Dendritic cell treated with granulocyte-macrophage colony-stimulating factor and Interleukin-4, amounts not matched to agents 40 ng/mL and 50 ng/mL, for 4 days (primary cell): Measurements from ENCODE around the gene TSLP.
A peak's percentile ranks its signal among the peaks of the same experiment; 100 is the strongest.

Experiments
- H3K27ac Mint-ChIP-seq: one replicate; pipeline ENCODE4 v1.8.0; 2022; ENCODE audit warnings: mild to moderate bottlenecking, mixed read lengths
- H3K27me3 Mint-ChIP-seq: one replicate; pipeline ENCODE4 v1.8.0; 2022; ENCODE audit warnings: mild to moderate bottlenecking, mixed read lengths
- H3K36me3 Mint-ChIP-seq: one replicate; pipeline ENCODE4 v1.8.0; 2022; ENCODE audit warnings: low read depth, mixed read lengths
- H3K4me1 Mint-ChIP-seq: one replicate; pipeline ENCODE4 v1.8.0; 2022; ENCODE audit warnings: low read depth, mixed read lengths
- H3K4me3 Mint-ChIP-seq: one replicate; pipeline ENCODE4 v1.8.0; 2022; ENCODE audit warnings: mild to moderate bottlenecking, moderate library complexity, mixed read lengths
- H3K9me3 Mint-ChIP-seq: one replicate; pipeline ENCODE4 v1.8.0; 2022; ENCODE audit warnings: mixed read lengths
- intact Hi-C: fragments of 100-400 bp; cut with micrococcal nuclease; formaldehyde crosslinking; loops from one replicate; pipeline ENCODE4 v1.15.0; 2022

Gene TSLP

DNA sequence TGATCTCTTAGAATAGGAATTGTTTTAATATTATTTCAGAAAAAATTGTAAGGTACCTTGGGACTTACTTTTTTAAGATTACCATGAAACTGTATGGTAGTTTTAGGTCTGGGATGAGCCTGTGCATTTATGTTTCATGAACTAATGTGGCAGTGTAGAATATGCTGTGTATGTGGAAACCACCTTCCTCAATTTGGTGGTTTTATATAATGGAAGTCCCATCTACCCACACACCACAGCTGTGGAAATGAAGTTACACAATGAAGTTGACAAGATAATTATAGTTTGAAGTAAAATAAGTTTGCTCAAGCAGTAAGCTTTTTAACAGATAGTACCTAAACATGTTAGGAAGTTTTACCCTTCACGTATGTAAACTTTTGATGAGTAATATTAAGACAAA, 45.0 kb downstream of the TSLP start:
- no peaks in the 10 kb centered on the region for H3K9me3 Mint-ChIP-seq
- intact Hi-C loops: no loop called here
- H3K4me1 Mint-ChIP-seq: peaks cover 31% of the 10 kb centered on the region
- H3K27me3 Mint-ChIP-seq: no peaks in the 10 kb centered on the region
- no peak overlapping the region for H3K4me3 Mint-ChIP-seq
- H3K27ac Mint-ChIP-seq: peak overlapping the region; percentile 62
- H3K36me3 Mint-ChIP-seq: peaks cover 64% of the 10 kb centered on the region

DNA sequence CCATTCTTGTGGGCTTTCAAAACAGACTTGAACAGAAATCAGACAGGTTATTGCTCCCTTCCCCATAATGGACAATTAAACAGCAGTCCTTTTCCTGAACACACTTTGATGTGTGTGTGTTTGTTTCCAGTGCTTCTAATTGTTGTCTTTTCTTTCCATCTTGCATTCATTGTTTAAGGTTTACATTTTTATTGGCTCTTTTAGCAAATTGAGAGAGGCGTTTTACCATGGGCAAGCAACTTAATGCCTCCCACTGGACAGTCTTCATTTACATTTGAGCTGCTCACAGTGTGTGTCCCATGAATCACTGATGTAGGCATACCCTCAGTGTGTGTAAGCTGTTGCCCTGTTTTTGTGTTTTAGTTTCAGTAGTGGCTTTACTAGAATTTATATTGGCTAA, 45.6 kb downstream of the TSLP start:
- H3K27me3 Mint-ChIP-seq: no peaks in the 10 kb centered on the region
- H3K36me3 Mint-ChIP-seq: peaks cover 66% of the 10 kb centered on the region
- intact Hi-C loops: no loop called here
- H3K27ac Mint-ChIP-seq: peak overlapping the region; percentile 62
- H3K9me3 Mint-ChIP-seq: no peaks in the 10 kb centered on the region
- H3K4me3 Mint-ChIP-seq: no peak overlapping the region
- peaks cover 28% of the 10 kb centered on the region for H3K4me1 Mint-ChIP-seq

DNA sequence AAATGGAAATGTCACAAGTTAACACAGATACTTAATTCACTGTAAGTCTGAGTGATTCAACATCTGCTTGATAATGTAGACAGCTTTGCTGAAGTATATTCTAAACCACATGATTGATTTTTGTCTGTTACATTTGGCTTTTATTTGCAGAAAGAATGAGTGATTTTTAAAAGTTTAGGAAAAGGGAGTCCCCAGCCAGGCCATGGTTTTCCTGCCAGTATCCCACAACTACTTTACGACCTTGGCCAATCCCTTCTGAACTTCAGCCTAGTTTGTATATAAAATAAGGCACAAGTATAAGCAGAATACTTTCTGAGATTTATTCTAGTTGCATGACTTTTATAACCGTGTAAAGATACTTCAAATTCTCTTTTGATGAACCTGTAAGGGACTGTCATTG, 47.7 kb downstream of the TSLP start:
- H3K4me1 Mint-ChIP-seq: peaks cover 17% of the 10 kb centered on the region
- H3K9me3 Mint-ChIP-seq: no peaks in the 10 kb centered on the region
- peaks cover 62% of the 10 kb centered on the region for H3K36me3 Mint-ChIP-seq
- intact Hi-C loops: no loop called here
- no peak overlapping the region for H3K4me3 Mint-ChIP-seq
- H3K27ac Mint-ChIP-seq: no peak overlapping the region
- H3K27me3 Mint-ChIP-seq: no peaks in the 10 kb centered on the region

DNA sequence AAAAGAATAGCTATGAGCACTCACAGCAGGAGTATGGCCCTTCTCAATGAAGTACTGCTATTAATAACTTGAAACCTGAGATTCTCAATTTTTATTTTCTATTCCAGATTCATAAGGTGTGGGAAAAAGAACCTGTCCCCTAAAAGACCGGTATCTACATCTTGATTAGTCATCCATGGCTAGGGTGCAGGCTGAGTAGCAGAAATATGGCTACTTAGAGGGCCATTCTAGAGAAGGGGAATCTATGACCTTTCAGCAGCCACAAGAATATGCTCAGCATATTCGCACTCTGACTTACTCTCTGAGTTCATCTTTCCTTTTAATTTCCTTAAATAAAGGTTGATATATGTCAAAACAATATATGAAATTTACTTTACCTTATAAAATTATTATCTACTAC, 48.3 kb downstream of the TSLP start:
- H3K36me3 Mint-ChIP-seq: peaks cover 66% of the 10 kb centered on the region
- H3K27me3 Mint-ChIP-seq: no peaks in the 10 kb centered on the region
- H3K9me3 Mint-ChIP-seq: no peaks in the 10 kb centered on the region
- H3K4me1 Mint-ChIP-seq: peaks cover 14% of the 10 kb centered on the region
- H3K27ac Mint-ChIP-seq: no peak overlapping the region
- intact Hi-C loops: no loop called here
- no peak overlapping the region for H3K4me3 Mint-ChIP-seq

DNA sequence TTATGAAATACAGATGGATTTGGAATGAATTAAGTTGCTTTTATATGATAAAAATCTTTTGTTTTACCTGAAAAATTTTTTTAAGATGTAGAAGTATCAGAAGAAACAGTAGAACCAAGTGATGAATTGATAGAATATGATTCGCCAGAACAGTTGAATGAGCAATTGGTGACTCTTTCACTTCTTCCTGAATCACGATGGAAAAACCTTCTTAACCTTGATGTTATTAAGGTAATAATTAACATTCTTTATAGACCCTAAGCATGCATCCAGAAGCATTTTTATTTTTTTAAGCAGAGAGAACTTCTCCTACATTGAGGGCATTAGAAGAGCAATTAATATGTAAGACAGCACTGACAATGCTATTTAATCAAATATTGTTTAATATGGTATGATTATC, 49.4 kb downstream of the TSLP start:
- intact Hi-C loops: no loop called here
- no peaks in the 10 kb centered on the region for H3K9me3 Mint-ChIP-seq
- no peaks in the 10 kb centered on the region for H3K27me3 Mint-ChIP-seq
- peaks cover 73% of the 10 kb centered on the region for H3K36me3 Mint-ChIP-seq
- no peak overlapping the region for H3K4me3 Mint-ChIP-seq
- no peak overlapping the region for H3K27ac Mint-ChIP-seq
- H3K4me1 Mint-ChIP-seq: peaks cover 14% of the 10 kb centered on the region

DNA sequence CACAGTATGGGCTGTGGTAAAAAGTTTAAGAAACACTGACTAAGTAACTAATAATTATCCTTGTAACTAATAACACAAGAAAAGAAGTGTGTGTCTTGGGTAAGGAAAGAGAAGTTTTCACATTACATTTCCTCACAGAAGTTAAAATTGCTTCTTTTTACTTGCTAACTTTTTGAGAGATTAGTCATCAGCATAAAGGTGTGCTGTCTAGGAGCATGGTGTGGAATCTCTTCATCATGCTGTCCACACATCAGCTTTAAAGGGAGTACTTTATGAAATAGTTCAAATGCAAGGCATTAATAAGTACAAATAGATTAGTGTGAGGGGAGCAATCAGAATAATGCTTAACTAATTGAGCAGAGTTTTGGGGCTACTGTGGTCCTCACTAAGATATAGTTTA, 50.4 kb downstream of the TSLP start:
- Mint-ChIP-seq H3K4me3 (no peak overlapping the region), H3K27me3 (no peaks in the 10 kb centered on the region), H3K27ac (no peak overlapping the region), H3K4me1 (peaks cover 13% of the 10 kb centered on the region), H3K36me3 (peaks cover 83% of the 10 kb centered on the region), H3K9me3 (no peaks in the 10 kb centered on the region)
- intact Hi-C loops: no loop called here

DNA sequence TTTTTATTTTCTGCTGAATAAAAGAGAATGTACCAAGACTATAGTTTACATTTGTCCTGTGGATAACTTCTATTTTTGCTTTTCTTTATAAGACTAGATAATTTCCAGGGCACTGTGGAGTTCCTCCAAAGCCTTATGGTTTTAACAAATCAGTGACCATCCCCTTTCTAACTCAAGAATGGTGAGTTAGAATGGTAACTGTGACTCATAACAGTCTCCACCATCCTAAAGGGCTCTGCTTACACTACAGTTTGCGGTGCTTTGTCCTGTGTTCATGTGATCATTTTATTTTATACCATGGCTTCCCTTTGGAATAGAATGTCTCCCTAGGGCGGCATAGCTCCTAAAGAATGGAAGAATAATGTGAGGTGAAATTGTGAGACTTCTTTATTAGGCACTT, 50.9 kb downstream of the TSLP start:
- Mint-ChIP-seq H3K9me3 (no peaks in the 10 kb centered on the region), H3K27ac (no peak overlapping the region), H3K36me3 (peaks cover 83% of the 10 kb centered on the region)

DNA sequence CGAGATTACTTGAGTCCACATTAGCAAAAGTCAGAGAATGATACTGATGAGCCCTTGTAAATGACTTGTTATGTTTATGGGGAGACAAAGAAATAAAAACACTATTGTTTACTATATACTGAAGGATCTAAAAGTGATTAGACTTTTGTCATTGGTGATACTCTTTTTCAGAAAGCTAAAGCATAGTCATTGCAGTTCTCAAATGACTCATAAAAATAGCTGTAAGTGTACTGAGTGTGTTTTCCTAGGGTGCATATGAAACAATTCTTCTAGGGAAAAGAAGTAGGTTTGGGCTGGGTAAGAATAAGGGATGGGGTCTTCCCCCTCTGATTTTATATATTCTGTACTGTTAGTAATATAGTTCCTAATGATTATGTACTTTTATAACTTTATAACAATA, 53.3 kb downstream of the TSLP start:
- H3K9me3 Mint-ChIP-seq: no peaks in the 10 kb centered on the region
- H3K27me3 Mint-ChIP-seq: no peaks in the 10 kb centered on the region
- H3K4me3 Mint-ChIP-seq: no peak overlapping the region
- intact Hi-C loops: no loop called here
- no peak overlapping the region for H3K27ac Mint-ChIP-seq
- no peaks in the 10 kb centered on the region for H3K4me1 Mint-ChIP-seq
- peaks cover 67% of the 10 kb centered on the region for H3K36me3 Mint-ChIP-seq

More for the DNA sequence above, 50.9 kb downstream of the TSLP start:
- H3K4me3 Mint-ChIP-seq: no peak overlapping the region
- intact Hi-C loops: no loop called here
- H3K27me3 Mint-ChIP-seq: no peaks in the 10 kb centered on the region
- H3K4me1 Mint-ChIP-seq: peaks cover 8% of the 10 kb centered on the region

DNA sequence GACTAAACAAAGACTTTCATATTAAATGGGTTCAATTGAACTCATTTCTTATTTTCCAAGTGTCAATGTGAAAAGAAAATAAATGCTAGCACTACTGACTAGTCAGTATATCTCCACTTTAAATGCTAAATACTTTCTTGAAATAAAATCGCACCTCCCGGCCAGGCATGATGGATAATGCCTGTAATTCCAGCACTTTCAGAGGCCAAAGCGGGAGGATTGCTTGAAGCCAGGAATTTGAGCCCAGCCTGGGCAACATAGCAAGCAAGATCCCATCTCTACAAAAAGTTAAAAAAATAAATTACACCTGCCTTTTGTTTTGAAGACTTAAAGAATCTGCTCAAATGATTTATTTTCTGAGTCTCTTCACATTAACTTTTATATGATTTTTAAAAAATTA, 55.4 kb downstream of the TSLP start:
- no peak overlapping the region for H3K27ac Mint-ChIP-seq
- H3K27me3 Mint-ChIP-seq: no peaks in the 10 kb centered on the region
- peaks cover 8% of the 10 kb centered on the region for H3K4me1 Mint-ChIP-seq
- peaks cover 49% of the 10 kb centered on the region for H3K36me3 Mint-ChIP-seq
- intact Hi-C loops: no loop called here
- H3K4me3 Mint-ChIP-seq: no peak overlapping the region
- H3K9me3 Mint-ChIP-seq: no peaks in the 10 kb centered on the region
